K562 (cell line): ENCODE results near the gene SCGB2B2. TPM values are rescaled to one million over a fixed set of nuclear protein-coding genes. Genes with fewer than 3 reads are reported as not detected.

Experiments
- ATAC-seq: fragments of 200-7000 bp; cut with Tn5 transposase; 3 replicates; pipeline ENCODE4 v1.9.1; 2020; ENCODE audit warnings: moderate library complexity
- BruUV-seq: library from RNA; stranded (reverse); fragments of 400-500 nt; replicated peaks from 2 replicates; lab custom pipeline; 2021; lab: Mats Ljungman, UMichigan
- CTCF ChIA-PET: fragments of 300-600 bp; formaldehyde crosslinking; extraction: SDS; loops from one replicate; lab custom pipeline; 2021; ENCODE audit warnings: low intra/inter-chr PET ratio; lab: Yijun Ruan, JAX
- POLR2A ChIA-PET: fragments of 300-600, 350-650 bp; sonication (Branson Sonifier 250); formaldehyde crosslinking; extraction: SDS; loops from one replicate; lab custom pipeline; 2021; ENCODE audit warnings: antibody characterized with exemption, inconsistent platforms; lab: Yijun Ruan, JAX
- DNase-seq, 4 experiments: peaks; one replicate each; pipeline versions ENCODE4 v3.0.0 to v3.0.0-alpha.2; 2011 to 2018; ENCODE audit warnings: low spot score in 3 of 4, mixed read lengths in 3 of 4; ENCODE audit errors: extremely low read depth in 1 of 4
- FAIRE-seq: peaks from 2 replicates; lab custom pipeline; 2011; peaks lifted over from hg19 to GRCh38; lab: Jason Lieb, UNC
- H2AFZ ChIP-seq: 2 replicates; pipeline ENCODE4 v1.6.0; 2011; ENCODE audit warnings: low read depth, low read length, control low read depth, inconsistent platforms
- H3K27ac ChIP-seq: fragments of 200-600 bp; 3 replicates; pipeline ENCODE4 v1.8.0; 2011; ENCODE audit warnings: low read depth, mild to moderate bottlenecking, control low read depth, inconsistent platforms, low read length, moderate library complexity, mixed read lengths; ENCODE audit errors: extremely low read depth
- H3K27me3 ChIP-seq, 2 experiments: fragments of 300-600 bp in 1 of 2; 2 replicates in 1 of 2; 3 replicates in 1 of 2; pipeline versions ENCODE4 v1.6.0 to v1.8.0; 2011; ENCODE audit warnings: inconsistent platforms in 2 of 2, low read length in 2 of 2, mild to moderate bottlenecking in 1 of 2, mixed read lengths in 1 of 2, moderate library complexity in 1 of 2; ENCODE audit not compliant: control insufficient read depth in 2 of 2, insufficient read depth in 2 of 2
- H3K36me3 ChIP-seq: fragments of 300-600 bp; 3 replicates; pipeline ENCODE4 v1.8.0; 2011; ENCODE audit warnings: mild to moderate bottlenecking, low read length, inconsistent platforms; ENCODE audit not compliant: control insufficient read depth, insufficient read depth
- H3K4me1 ChIP-seq, 2 experiments: fragments of 200-600 bp in 1 of 2; replicated peaks in 1 of 2; 2 replicates in 1 of 2; 3 replicates in 1 of 2; pipeline versions ENCODE4 v1.5.1 to v1.8.0; 2011; ENCODE audit warnings: inconsistent platforms in 2 of 2, low read length in 2 of 2, mild to moderate bottlenecking in 1 of 2, mixed read lengths in 1 of 2, moderate library complexity in 1 of 2; ENCODE audit not compliant: control insufficient read depth in 2 of 2, insufficient read depth in 2 of 2
- H3K4me2 ChIP-seq: 2 replicates; pipeline ENCODE4 v1.6.1; 2011; ENCODE audit warnings: low read length, control low read depth, inconsistent platforms, mixed read lengths; ENCODE audit not compliant: insufficient read depth
- H3K4me3 ChIP-seq: fragments of 200-600 bp; sonication (generic), shearing (Covaris generic); 2 replicates; pipeline ENCODE4 v1.5.1; 2016; ENCODE audit warnings: control low read depth, inconsistent platforms
- H3K79me2 ChIP-seq: fragments of 200-600 bp; 3 replicates; pipeline ENCODE4 v1.8.0; 2011; ENCODE audit warnings: low read length, inconsistent platforms; ENCODE audit not compliant: control insufficient read depth, insufficient read depth
- H3K9ac ChIP-seq, 2 experiments: 2 replicates each; pipeline versions ENCODE4 v1.6.0 to v1.6.1; 2011; ENCODE audit warnings: low read depth in 2 of 2, low read length in 2 of 2, control low read depth in 1 of 2, inconsistent platforms in 1 of 2, mild to moderate bottlenecking in 1 of 2, mixed read lengths in 1 of 2; ENCODE audit not compliant: insufficient read depth in 1 of 2
- H3K9me1 ChIP-seq: one replicate; pipeline ENCODE4 v1.6.0; 2011; ENCODE audit warnings: inconsistent platforms, mild to moderate bottlenecking, low read length, moderate library complexity; ENCODE audit not compliant: control insufficient read depth, insufficient read depth
- H3K9me3 ChIP-seq: replicated peaks from 2 replicates; pipeline ENCODE4 v1.5.1; 2011; ENCODE audit warnings: low read depth, low read length, inconsistent platforms; ENCODE audit not compliant: control insufficient read depth, insufficient read depth
- H4K20me1 ChIP-seq: replicated peaks from 2 replicates; pipeline ENCODE4 v1.6.1; 2011; ENCODE audit warnings: low read length, inconsistent platforms, mixed read lengths; ENCODE audit not compliant: control insufficient read depth, insufficient read depth
- EGR1 ChIP-seq: fragments of 450-650 bp; conservative IDR thresholded peaks from 2 replicates; pipeline ENCODE4 v1.6.1; 2017; ENCODE audit warnings: mild to moderate bottlenecking
- GATAD2B ChIP-seq: fragments of 450-650 bp; IDR thresholded peaks from 2 replicates; pipeline ENCODE4 v1.6.1; 2017; ENCODE audit warnings: mild to moderate bottlenecking, borderline replicate concordance
- KHSRP ChIP-seq: fragments of 450-650 bp; IDR thresholded peaks from 2 replicates; pipeline ENCODE4 v1.6.1; 2017
- L3MBTL2 ChIP-seq: fragments of 450-650 bp; IDR thresholded peaks from 2 replicates; pipeline ENCODE4 v1.6.1; 2016; ENCODE audit warnings: mild to moderate bottlenecking, moderate library complexity
- MGA ChIP-seq: fragments of 450-650 bp; IDR thresholded peaks from 2 replicates; pipeline ENCODE4 v1.6.1; 2016; ENCODE audit warnings: mild to moderate bottlenecking, moderate library complexity
- MIER1 ChIP-seq: fragments of 450-650 bp; IDR thresholded peaks from 2 replicates; pipeline ENCODE4 v1.6.1; 2016; ENCODE audit warnings: antibody characterized with exemption, mild to moderate bottlenecking, low read depth
- NFE2 ChIP-seq: IDR thresholded peaks from 2 replicates; pipeline ENCODE4 v1.6.1; 2014; ENCODE audit warnings: antibody characterized with exemption, low read depth
- ZNF311 ChIP-seq: fragments of 250-450 bp; sonication (Bioruptor Pico); IDR thresholded peaks from 2 replicates; pipeline ENCODE4 v1.4.0; 2020; ENCODE audit warnings: mild to moderate bottlenecking, moderate library complexity
- WGBS: fragments of 100-300 bp; shearing (Covaris generic); methylation state at CpG from one replicate; pipeline ENCODE4 v1.1.6; 2016; ENCODE audit warnings: low coverage, mixed read lengths; ENCODE audit not compliant: insufficient coverage; ENCODE audit errors: missing lambda C conversion rate; 5-methylcytosine and 5-hydroxymethylcytosine counted together
- in situ Hi-C: fragments of 300-500 bp; cut with MboI; formaldehyde crosslinking; loops from 4 replicates; pipeline ENCODE4 v1.15.0; 2018; ENCODE audit warnings: inconsistent platforms, mixed read lengths
- intact Hi-C: fragments of 100-400 bp; cut with micrococcal nuclease; formaldehyde crosslinking; loops from 2 replicates; pipeline ENCODE4 v1.14.2; 2022
- polyA plus RNA-seq, 8 experiments: library from polyadenylated mRNA; depleted of rRNA in 4 of 8; stranded (reverse) in 5 of 8; unstranded in 3 of 8; fragments of >200 nt; fragmentation: Nextera tagmentation in 2 of 8; fragmentation: Illumina TruSeq in 1 of 8; extraction: Ambion mirVana in 2 of 8; extraction: Trizol in 1 of 8; gene quantifications; 2 replicates each; pipeline versions ENCODE4 v1.2.1 to v1.2.3, GENCODE V29; 2011 to 2014; ENCODE audit warnings: inconsistent platforms in 1 of 8, missing spikeins in 1 of 8
- total RNA-seq, 7 experiments: library from RNA; depleted of rRNA in 6 of 7; stranded (reverse); fragments of >200 nt in 6 of 7; fragmentation: Illumina TruSeq in 2 of 7; extraction: Trizol in 2 of 7; gene quantifications; 2 replicates each; pipeline versions ENCODE4 v1.2.1 to v1.2.3, GENCODE V29; 2011 to 2021; ENCODE audit warnings: low replicate concordance in 1 of 7

Gene SCGB2B2
- total and polyA plus RNA-seq, 9 of the 15 experiments (the other 6 are each of a cell fraction or from before 2014, with no cell fraction given), result not detected

GRCh38 chr19:34667349-34668076 is 9.4 kb downstream of the SCGB2B2 start:
- in situ Hi-C loops (no loop called here), intact Hi-C loops (no loop called here)
- Histone ChIP-seq H3K27ac (no peak overlapping the region), H3K4me2 (peak overlapping the region; percentile 49; the same call in 1 of the 2 replicates), H3K4me3 (peak overlapping the region; percentile 22; the same call in 1 of the 2 replicates), H3K4me1 (peaks cover 0 to 21% of the 10 kb centered on the region in 2 experiments; a peak in 2 of 5 replicates), H2AFZ (peak overlapping the region; percentile 73), H4K20me1 (no peaks in the 10 kb centered on the region), H3K36me3 (no peaks in the 10 kb centered on the region), H3K27me3 (no peaks in the 10 kb centered on the region), H3K79me2 (no peaks in the 10 kb centered on the region), H3K9me3 (no peaks in the 10 kb centered on the region), H3K9me1 (no peaks in the 10 kb centered on the region), H3K9ac (0 out of 4 replicates have a peak overlapping the region, but pooled peaks of 1 of the 2 experiments have one; percentile 20)
- FAIRE-seq (no peak), DNase-seq (peak in 2 of 4 experiments; percentile 13 to 14), ATAC-seq (peak; percentile 63)
- 37% methylated on average over 17 of the region's 17 CpGs for whole genome bisulfite sequencing
- POLR2A ChIA-PET, result interaction anchor here (0.7 to 1.0 kb wide), 2 partner anchors 42 to 1027 kb away, joined by 3 read pairs; no protein-coding TSS in a partner anchor
- no TSS peak for BruUV-seq
- CTCF ChIA-PET, result no interaction called here
- TF ChIP-seq KHSRP, result no peak
- TF ChIP-seq NFE2, result no peak
- TF ChIP-seq MGA, result peak; percentile 56
- TF ChIP-seq L3MBTL2, result peak; percentile 51; the same call in 1 of the 2 replicates
- no peak for TF ChIP-seq GATAD2B
- TF ChIP-seq ZNF311 (CRISPR knock-in tag), result no peak
- TF ChIP-seq EGR1, result 0 out of 2 replicates have a peak, but pooled peaks have one; percentile 15
- TF ChIP-seq MIER1, result no peak
